HepG2 (cell line): Measurements from ENCODE around the gene TCFL5. TPM values are rescaled to one million over a fixed set of nuclear protein-coding genes. Genes with fewer than 3 reads are reported as not detected.

Source experiments
- AGO1 ChIP-seq: fragments of 200-400 bp; formaldehyde crosslinking; IDR thresholded peaks from 2 replicates; pipeline ENCODE4 v1.6.1; 2017; ENCODE audit warnings: mild to moderate bottlenecking, low read depth, low read length, moderate library complexity; ENCODE audit not compliant: poor library complexity, severe bottlenecking
- AKAP8 ChIP-seq: sonication (generic); formaldehyde crosslinking; IDR thresholded peaks from 2 replicates; pipeline ENCODE4 v1.5.1; 2020; ENCODE audit warnings: mild to moderate bottlenecking, missing genetic modification reagents
- ARNT ChIP-seq: fragments of 450-650 bp; IDR thresholded peaks from 2 replicates; pipeline ENCODE4 v1.6.1; 2017
- CEBPG ChIP-seq: IDR thresholded peaks from 2 replicates; pipeline ENCODE4 v1.6.1; 2016
- FOXC1 ChIP-seq: sonication (generic); formaldehyde crosslinking; IDR thresholded peaks from 2 replicates; pipeline ENCODE4 v1.8.0; 2022; ENCODE audit warnings: mild to moderate bottlenecking, missing genetic modification reagents, borderline replicate concordance
- FOXK2 ChIP-seq: fragments of 450-650 bp; IDR thresholded peaks from 2 replicates; pipeline ENCODE4 v1.6.1; 2016
- IKZF4 ChIP-seq: sonication (generic); formaldehyde crosslinking; IDR thresholded peaks from 2 replicates; pipeline ENCODE4 v1.5.1; 2020; ENCODE audit warnings: borderline replicate concordance, mild to moderate bottlenecking, low read depth, missing genetic modification reagents; ENCODE audit errors: not compliant biosample characterization
- KDM1A ChIP-seq: IDR thresholded peaks from 2 replicates; pipeline ENCODE4 v1.6.1; 2016; ENCODE audit warnings: missing compliant biosample characterization
- MED13 ChIP-seq: sonication (generic); formaldehyde crosslinking; IDR thresholded peaks from 2 replicates; pipeline ENCODE4 v1.5.0; 2020; ENCODE audit warnings: missing genetic modification reagents
- MEF2D ChIP-seq: sonication (generic); formaldehyde crosslinking; IDR thresholded peaks from 2 replicates; pipeline ENCODE4 v1.5.1; 2020; ENCODE audit warnings: mild to moderate bottlenecking, missing genetic modification reagents
- NONO ChIP-seq, 2 experiments: fragments of 450-650 bp in 1 of 2; sonication (generic) in 1 of 2; formaldehyde crosslinking in 1 of 2; IDR thresholded peaks in 1 of 2; conservative IDR thresholded peaks in 1 of 2; 2 replicates each; pipeline versions ENCODE4 v1.6.1 to v1.8.0; 2017 to 2022; ENCODE audit warnings: mild to moderate bottlenecking in 1 of 2, missing genetic modification reagents in 1 of 2, moderate library complexity in 1 of 2
- NR2F2 ChIP-seq: IDR thresholded peaks from 2 replicates; pipeline ENCODE4 v1.6.1; 2012; ENCODE audit warnings: low read depth, inconsistent platforms, borderline replicate concordance
- TBX2 ChIP-seq: sonication (generic); formaldehyde crosslinking; IDR thresholded peaks from 2 replicates; pipeline ENCODE4 v1.5.0; 2020; ENCODE audit warnings: missing genetic modification reagents, mild to moderate bottlenecking, borderline replicate concordance
- TCF7 ChIP-seq: sonication (generic); IDR thresholded peaks from 2 replicates; pipeline ENCODE4 v1.6.1; 2016; ENCODE audit warnings: antibody characterized with exemption, low read depth
- ZNF326 ChIP-seq: sonication (generic); formaldehyde crosslinking; IDR thresholded peaks from 2 replicates; pipeline ENCODE4 v1.4.0; 2020; ENCODE audit warnings: missing genetic modification reagents, borderline replicate concordance
- ZNF431 ChIP-seq: sonication (generic); formaldehyde crosslinking; IDR thresholded peaks from 2 replicates; pipeline ENCODE4 v1.9.0; 2022; ENCODE audit warnings: missing genetic modification reagents, low read depth, mild to moderate bottlenecking, borderline replicate concordance
- ZNF672 ChIP-seq: sonication (generic); formaldehyde crosslinking; IDR thresholded peaks from 2 replicates; pipeline ENCODE4 v1.8.1; 2022; ENCODE audit warnings: missing genetic modification reagents
- ZNF879 ChIP-seq: sonication (generic); formaldehyde crosslinking; IDR thresholded peaks from 2 replicates; pipeline ENCODE4 v1.8.1; 2023; ENCODE audit warnings: missing genetic modification reagents
- ZSCAN31 ChIP-seq: sonication (generic); formaldehyde crosslinking; IDR thresholded peaks from 2 replicates; pipeline ENCODE4 v1.5.0; 2020; ENCODE audit warnings: low read depth, mild to moderate bottlenecking, missing genetic modification reagents
- polyA plus RNA-seq, 8 experiments: library from polyadenylated mRNA; depleted of rRNA in 3 of 8; stranded (reverse) in 7 of 8; unstranded in 1 of 8; fragments of >200 nt; fragmentation: Illumina TruSeq in 4 of 8; extraction: Trizol in 4 of 8; gene quantifications; 2 replicates each; pipeline versions ENCODE4 v1.2.1 to v1.2.3, GENCODE V29; 2011 to 2016; ENCODE audit warnings: low read depth in 4 of 8, missing spikeins in 1 of 8, mixed read lengths in 1 of 8; ENCODE audit not compliant: insufficient read depth in 1 of 8
- total RNA-seq, 5 experiments: library from RNA; depleted of rRNA; stranded (reverse); fragments of >200 nt; fragmentation: Illumina TruSeq; extraction: Trizol; gene quantifications; 2 replicates each; pipeline ENCODE4 v1.2.3, GENCODE V29; 2016; ENCODE audit warnings: low read depth in 1 of 5
- TF ChIP-seq, protein P1 (sequence below): sonication (generic); formaldehyde crosslinking; IDR thresholded peaks from 2 replicates; pipeline ENCODE4 v1.4.0; 2020; ENCODE audit warnings: mild to moderate bottlenecking, low read depth, missing genetic modification reagents
- TF ChIP-seq, protein P2 (sequence below): sonication (generic); formaldehyde crosslinking; IDR thresholded peaks from 2 replicates; pipeline ENCODE4 v1.5.0; 2020; ENCODE audit warnings: missing genetic modification reagents, mild to moderate bottlenecking, borderline replicate concordance
- TF ChIP-seq, protein P3 (sequence below): sonication (generic); formaldehyde crosslinking; IDR thresholded peaks from 2 replicates; pipeline ENCODE4 v1.5.0; 2020; ENCODE audit warnings: missing genetic modification reagents, mild to moderate bottlenecking, borderline replicate concordance
- TF ChIP-seq, protein P4 (sequence below): sonication (generic); formaldehyde crosslinking; IDR thresholded peaks from 2 replicates; pipeline ENCODE4 v1.5.0; 2020; ENCODE audit warnings: missing genetic modification reagents

TCFL5 gene
- total and polyA plus RNA-seq, 2 of the 13 experiments (the other 11 are each of a cell fraction or from before 2014, with no cell fraction given) = 14.8 to 20.0 TPM

DNA sequence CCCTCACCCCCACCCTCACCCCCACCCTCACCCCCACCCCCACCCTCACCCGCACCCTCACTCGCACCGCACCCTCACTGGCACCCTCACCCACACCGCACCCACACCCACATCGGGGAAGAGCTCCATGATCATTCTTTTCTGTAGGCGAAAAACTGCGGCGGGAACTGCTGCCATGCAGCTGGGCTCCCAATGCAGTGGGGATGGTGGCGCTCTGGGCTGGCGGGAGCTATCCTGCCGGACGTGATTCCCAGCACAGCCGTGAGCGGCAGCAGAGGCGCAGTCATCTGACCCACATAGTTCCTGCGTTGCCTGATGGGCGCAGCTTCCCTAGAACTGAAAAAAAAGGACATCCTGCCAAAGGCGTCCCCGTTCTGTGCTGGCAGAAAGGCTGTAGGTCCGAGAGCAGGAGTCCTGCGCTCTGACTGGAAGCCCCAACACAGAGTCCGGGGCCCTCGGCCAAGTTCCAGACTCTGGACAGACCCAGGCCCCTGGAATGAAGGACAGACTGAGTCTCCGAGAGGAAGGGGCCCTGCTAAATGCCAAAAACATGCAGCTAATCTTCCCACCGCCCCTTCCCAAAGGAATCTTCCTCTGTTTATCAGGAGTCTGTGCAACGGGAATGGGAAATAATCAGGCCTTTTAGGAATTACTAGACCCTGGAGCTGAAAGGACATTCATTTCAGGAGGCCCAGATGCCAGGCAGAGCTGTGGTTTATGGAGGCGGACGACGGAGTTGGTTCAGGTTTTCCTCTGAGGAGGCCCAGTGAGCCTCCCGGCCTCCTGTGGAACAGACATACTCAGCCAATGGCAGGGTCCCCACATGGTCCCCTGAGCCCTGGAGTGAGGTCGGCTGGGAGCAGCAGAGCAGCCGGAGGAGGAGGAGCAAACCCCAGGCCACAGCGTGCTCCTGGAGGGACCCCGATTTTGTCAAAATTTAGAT lies 14.1 kb upstream of the TCFL5 start (continued):
- no peak for TF ChIP-seq FOXC1 (CRISPR knock-in tag)
- peak; percentile 20; the same call in 1 of the 2 replicates for TF ChIP-seq ZNF431 (CRISPR knock-in tag)
- TF ChIP-seq MEF2D = 0 out of 2 replicates have a peak, but pooled peaks have one; percentile 26
- no peak for TF ChIP-seq TCF7
- no peak for TF ChIP-seq ZNF326 (CRISPR knock-in tag)
- TF ChIP-seq AKAP8 (CRISPR knock-in tag) = peak; percentile 70
- TF ChIP-seq, protein P1, sequence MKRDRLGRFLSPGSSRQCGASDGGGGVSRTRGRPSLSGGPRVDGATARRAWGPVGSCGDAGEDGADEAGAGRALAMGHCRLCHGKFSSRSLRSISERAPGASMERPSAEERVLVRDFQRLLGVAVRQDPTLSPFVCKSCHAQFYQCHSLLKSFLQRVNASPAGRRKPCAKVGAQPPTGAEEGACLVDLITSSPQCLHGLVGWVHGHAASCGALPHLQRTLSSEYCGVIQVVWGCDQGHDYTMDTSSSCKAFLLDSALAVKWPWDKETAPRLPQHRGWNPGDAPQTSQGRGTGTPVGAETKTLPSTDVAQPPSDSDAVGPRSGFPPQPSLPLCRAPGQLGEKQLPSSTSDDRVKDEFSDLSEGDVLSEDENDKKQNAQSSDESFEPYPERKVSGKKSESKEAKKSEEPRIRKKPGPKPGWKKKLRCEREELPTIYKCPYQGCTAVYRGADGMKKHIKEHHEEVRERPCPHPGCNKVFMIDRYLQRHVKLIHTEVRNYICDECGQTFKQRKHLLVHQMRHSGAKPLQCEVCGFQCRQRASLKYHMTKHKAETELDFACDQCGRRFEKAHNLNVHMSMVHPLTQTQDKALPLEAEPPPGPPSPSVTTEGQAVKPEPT (CRISPR knock-in tag) = 0 out of 2 replicates have a peak, but pooled peaks have one; percentile 43
- TF ChIP-seq IKZF4 (CRISPR knock-in tag) = peak; percentile 75
- TF ChIP-seq, protein P2, sequence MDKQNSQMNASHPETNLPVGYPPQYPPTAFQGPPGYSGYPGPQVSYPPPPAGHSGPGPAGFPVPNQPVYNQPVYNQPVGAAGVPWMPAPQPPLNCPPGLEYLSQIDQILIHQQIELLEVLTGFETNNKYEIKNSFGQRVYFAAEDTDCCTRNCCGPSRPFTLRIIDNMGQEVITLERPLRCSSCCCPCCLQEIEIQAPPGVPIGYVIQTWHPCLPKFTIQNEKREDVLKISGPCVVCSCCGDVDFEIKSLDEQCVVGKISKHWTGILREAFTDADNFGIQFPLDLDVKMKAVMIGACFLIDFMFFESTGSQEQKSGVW (CRISPR knock-in tag) = no peak
- TF ChIP-seq CEBPG = no peak
- TF ChIP-seq TBX2 (CRISPR knock-in tag) = no peak; the same call in 1 of the 2 replicates
- no peak for TF ChIP-seq NONO (IDR thresholded peaks at IDR 0.05)
- peak; percentile 58 for TF ChIP-seq NONO (CRISPR knock-in tag; conservative IDR thresholded peaks at IDR 0.05)
- TF ChIP-seq, protein P3, sequence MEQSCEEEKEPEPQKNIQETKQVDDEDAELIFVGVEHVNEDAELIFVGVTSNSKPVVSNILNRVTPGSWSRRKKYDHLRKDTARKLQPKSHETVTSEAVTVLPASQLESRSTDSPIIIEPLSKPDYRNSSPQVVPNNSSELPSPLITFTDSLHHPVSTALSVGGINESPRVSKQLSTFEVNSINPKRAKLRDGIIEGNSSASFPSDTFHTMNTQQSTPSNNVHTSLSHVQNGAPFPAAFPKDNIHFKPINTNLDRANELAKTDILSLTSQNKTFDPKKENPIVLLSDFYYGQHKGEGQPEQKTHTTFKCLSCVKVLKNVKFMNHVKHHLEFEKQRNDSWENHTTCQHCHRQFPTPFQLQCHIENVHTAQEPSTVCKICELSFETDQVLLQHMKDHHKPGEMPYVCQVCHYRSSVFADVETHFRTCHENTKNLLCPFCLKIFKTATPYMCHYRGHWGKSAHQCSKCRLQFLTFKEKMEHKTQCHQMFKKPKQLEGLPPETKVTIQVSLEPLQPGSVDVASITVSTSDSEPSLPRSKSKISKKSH (CRISPR knock-in tag) = peak; percentile 73; the same call in 1 of the 2 replicates
- peak; percentile 8; the same call in 1 of the 2 replicates for TF ChIP-seq KDM1A (CRISPR knock-in tag)
- TF ChIP-seq ZNF672 (CRISPR knock-in tag) = no peak
- TF ChIP-seq ZNF879 (CRISPR knock-in tag) = 0 out of 2 replicates have a peak, but pooled peaks have one; percentile 65
- TF ChIP-seq, protein P4, sequence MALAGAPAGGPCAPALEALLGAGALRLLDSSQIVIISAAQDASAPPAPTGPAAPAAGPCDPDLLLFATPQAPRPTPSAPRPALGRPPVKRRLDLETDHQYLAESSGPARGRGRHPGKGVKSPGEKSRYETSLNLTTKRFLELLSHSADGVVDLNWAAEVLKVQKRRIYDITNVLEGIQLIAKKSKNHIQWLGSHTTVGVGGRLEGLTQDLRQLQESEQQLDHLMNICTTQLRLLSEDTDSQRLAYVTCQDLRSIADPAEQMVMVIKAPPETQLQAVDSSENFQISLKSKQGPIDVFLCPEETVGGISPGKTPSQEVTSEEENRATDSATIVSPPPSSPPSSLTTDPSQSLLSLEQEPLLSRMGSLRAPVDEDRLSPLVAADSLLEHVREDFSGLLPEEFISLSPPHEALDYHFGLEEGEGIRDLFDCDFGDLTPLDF (CRISPR knock-in tag) = no peak
- TF ChIP-seq NR2F2 = no peak
- no peak for TF ChIP-seq MED13 (CRISPR knock-in tag)
- TF ChIP-seq FOXK2 = no peak
- TF ChIP-seq ZSCAN31 (CRISPR knock-in tag) = no peak
- no peak for TF ChIP-seq ARNT
- TF ChIP-seq AGO1 = peak; percentile 27
